ENCODE results near the gene TSC1. TPM values are rescaled to one million over a fixed set of nuclear protein-coding genes. Genes with fewer than 3 reads are reported as not detected.

Gene TSC1
- total and polyA plus RNA-seq, 2 experiments from 2014 or later = 19.5 to 47.8 TPM

GRCh38 chr9:132910376-132910775 lies 34.0 kb downstream of the TSC1 start:
- no peak for TF ChIP-seq CTCF (IDR thresholded peaks at IDR 0.05; ENCODE audit: poor library complexity)
- TF ChIP-seq EZH2 (IDR thresholded peaks at IDR 0.05; ENCODE audit: borderline replicate concordance) = no peak
- TF ChIP-seq EZH2phosphoT487 (IDR thresholded peaks at IDR 0.05; ENCODE audit: low read depth, severe bottlenecking, unreplicated experiment) = no peak
- H3K27ac ChIP-seq = no peak overlapping the region
- no peak overlapping the region for H2AFZ ChIP-seq
- no peak for DNase-seq (ENCODE audit: low spot score)
- no peak overlapping the region for H3K4me2 ChIP-seq
- no peak overlapping the region for H3K4me3 ChIP-seq
- H3K4me1 ChIP-seq (ENCODE audit: insufficient read depth) = no peaks in the 10 kb centered on the region
- no peaks in the 10 kb centered on the region for H3K9me3 ChIP-seq (ENCODE audit: low read depth)
- no peaks in the 10 kb centered on the region for H4K20me1 ChIP-seq (ENCODE audit: insufficient read depth, poor library complexity, severe bottlenecking)
- no peaks in the 10 kb centered on the region for H3K9me2 ChIP-seq (replicated peaks; ENCODE audit: insufficient read depth)
- H3K27me3 ChIP-seq = no peaks in the 10 kb centered on the region
- no peaks in the 10 kb centered on the region for H3K36me3 ChIP-seq (replicated peaks; ENCODE audit: insufficient read depth, low read depth)
- H3K79me2 ChIP-seq = no peaks in the 10 kb centered on the region
- WGBS (ENCODE audit: low lambda C conversion rate, missing lambda C conversion rate) = 96% methylated on average over 6 of the region's 6 CpGs

- H3K27ac ChIP-seq = no peak overlapping the region
- H3K4me1 ChIP-seq (ENCODE audit: insufficient read depth) = no peaks in the 10 kb centered on the region
- H3K4me3 ChIP-seq = no peak overlapping the region
- no peaks in the 10 kb centered on the region for H3K9me2 ChIP-seq (replicated peaks; ENCODE audit: insufficient read depth)
- H3K4me2 ChIP-seq = no peak overlapping the region
- H3K27me3 ChIP-seq = no peaks in the 10 kb centered on the region
- DNase-seq (ENCODE audit: low spot score) = no peak
- no peaks in the 10 kb centered on the region for H4K20me1 ChIP-seq (ENCODE audit: insufficient read depth, poor library complexity, severe bottlenecking)
- H2AFZ ChIP-seq = no peak overlapping the region
- H3K9me3 ChIP-seq (ENCODE audit: low read depth) = no peaks in the 10 kb centered on the region
- 78% methylated on average over 2 of the region's 2 CpGs for WGBS (ENCODE audit: low lambda C conversion rate, missing lambda C conversion rate)
- TF ChIP-seq EZH2phosphoT487 (IDR thresholded peaks at IDR 0.05; ENCODE audit: low read depth, severe bottlenecking, unreplicated experiment) (no peak), EZH2 (IDR thresholded peaks at IDR 0.05; ENCODE audit: borderline replicate concordance) (no peak), CTCF (IDR thresholded peaks at IDR 0.05; ENCODE audit: poor library complexity) (no peak)
- no peaks in the 10 kb centered on the region for H3K36me3 ChIP-seq (replicated peaks; ENCODE audit: insufficient read depth, low read depth)
- H3K79me2 ChIP-seq = no peaks in the 10 kb centered on the region
These were observed 35.1 kb downstream of the TSC1 start for GRCh38 chr9:132909311-132909710.

DNA sequence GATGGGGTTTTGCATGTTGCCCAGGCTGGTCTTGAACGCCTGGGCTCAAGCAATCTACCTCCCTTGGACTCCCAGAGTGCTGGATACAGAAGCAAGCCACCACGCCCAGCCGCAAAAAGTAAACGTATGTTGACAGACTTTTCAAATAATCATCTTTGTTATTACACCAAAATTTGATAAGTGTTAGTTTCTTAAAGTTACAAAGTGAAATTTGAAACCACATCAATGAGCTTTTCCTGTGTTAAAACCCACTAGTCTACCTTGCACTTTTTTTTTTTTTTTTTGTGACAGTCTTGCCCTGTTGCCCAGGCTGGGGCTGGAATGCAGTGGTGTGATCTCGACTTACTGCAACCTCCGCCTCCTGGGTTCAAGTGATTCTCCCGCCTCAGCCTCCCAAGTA lies 35.8 kb downstream of the TSC1 start:
- WGBS (ENCODE audit: low lambda C conversion rate, missing lambda C conversion rate) = 98% methylated on average over 7 of the region's 7 CpGs
- Histone ChIP-seq H3K27me3 (no peaks in the 10 kb centered on the region), H3K79me2 (no peaks in the 10 kb centered on the region), H4K20me1 (ENCODE audit: insufficient read depth, poor library complexity, severe bottlenecking) (no peaks in the 10 kb centered on the region), H3K27ac (no peak overlapping the region), H3K36me3 (replicated peaks; ENCODE audit: insufficient read depth, low read depth) (no peaks in the 10 kb centered on the region), H3K4me2 (no peak overlapping the region), H3K9me3 (ENCODE audit: low read depth) (no peaks in the 10 kb centered on the region), H3K4me1 (ENCODE audit: insufficient read depth) (no peaks in the 10 kb centered on the region), H2AFZ (no peak overlapping the region), H3K4me3 (no peak overlapping the region), H3K9me2 (replicated peaks; ENCODE audit: insufficient read depth) (no peaks in the 10 kb centered on the region)
- TF ChIP-seq EZH2phosphoT487 (IDR thresholded peaks at IDR 0.05; ENCODE audit: low read depth, severe bottlenecking, unreplicated experiment) (no peak), EZH2 (IDR thresholded peaks at IDR 0.05; ENCODE audit: borderline replicate concordance) (no peak), CTCF (IDR thresholded peaks at IDR 0.05; ENCODE audit: poor library complexity) (no peak)
- DNase-seq (ENCODE audit: low spot score) = no peak

DNA sequence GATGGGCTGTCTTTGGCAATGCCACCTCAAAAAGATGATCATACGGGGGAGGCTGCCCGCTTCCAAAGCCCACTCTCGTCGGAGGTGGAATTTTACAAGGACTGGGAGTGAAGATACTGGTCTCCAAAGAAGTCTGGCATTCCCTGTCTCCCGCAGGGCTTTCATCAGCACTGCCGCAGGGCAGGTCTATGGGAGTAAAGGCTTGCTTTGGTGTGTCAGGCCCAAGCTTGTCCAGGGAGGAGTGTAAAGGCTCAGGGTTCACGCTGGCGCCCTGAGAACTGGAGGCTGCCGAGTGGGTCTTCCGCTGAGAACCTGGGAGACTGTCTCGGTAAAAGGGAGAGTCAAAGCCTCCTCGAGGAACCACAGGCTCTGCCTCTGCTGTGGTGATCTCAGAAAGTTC lies 38.7 kb downstream of the TSC1 start:
- H3K79me2 ChIP-seq = no peaks in the 10 kb centered on the region
- H3K36me3 ChIP-seq (replicated peaks; ENCODE audit: insufficient read depth, low read depth) = no peaks in the 10 kb centered on the region
- no peak overlapping the region for H3K4me2 ChIP-seq
- no peaks in the 10 kb centered on the region for H3K27me3 ChIP-seq
- H3K9me2 ChIP-seq (replicated peaks; ENCODE audit: insufficient read depth) = no peaks in the 10 kb centered on the region
- H3K4me3 ChIP-seq = no peak overlapping the region
- TF ChIP-seq EZH2 (IDR thresholded peaks at IDR 0.05; ENCODE audit: borderline replicate concordance) (no peak), EZH2phosphoT487 (IDR thresholded peaks at IDR 0.05; ENCODE audit: low read depth, severe bottlenecking, unreplicated experiment) (no peak), CTCF (IDR thresholded peaks at IDR 0.05; ENCODE audit: poor library complexity) (no peak)
- WGBS (ENCODE audit: low lambda C conversion rate, missing lambda C conversion rate) = 96% methylated on average over 12 of the region's 12 CpGs
- H2AFZ ChIP-seq = no peak overlapping the region
- H3K27ac ChIP-seq = no peak overlapping the region
- no peaks in the 10 kb centered on the region for H4K20me1 ChIP-seq (ENCODE audit: insufficient read depth, poor library complexity, severe bottlenecking)
- no peaks in the 10 kb centered on the region for H3K4me1 ChIP-seq (ENCODE audit: insufficient read depth)
- no peaks in the 10 kb centered on the region for H3K9me3 ChIP-seq (ENCODE audit: low read depth)
- DNase-seq (ENCODE audit: low spot score) = no peak
